ENCODE data around the gene PDCD6IP. TPM values are rescaled to one million over a fixed set of nuclear protein-coding genes. Genes with fewer than 3 reads are reported as not detected.
A peak's percentile ranks its signal among the peaks of the same experiment; 100 is the strongest.
"Not testable (repeated sequence)": the region's sequence is repeated elsewhere in the genome, so short reads cannot be mapped to it uniquely, and the experiment has no call there.

PDCD6IP gene
- total RNA-seq, 1 donor from 2014 or later, result 184 TPM

DNA sequence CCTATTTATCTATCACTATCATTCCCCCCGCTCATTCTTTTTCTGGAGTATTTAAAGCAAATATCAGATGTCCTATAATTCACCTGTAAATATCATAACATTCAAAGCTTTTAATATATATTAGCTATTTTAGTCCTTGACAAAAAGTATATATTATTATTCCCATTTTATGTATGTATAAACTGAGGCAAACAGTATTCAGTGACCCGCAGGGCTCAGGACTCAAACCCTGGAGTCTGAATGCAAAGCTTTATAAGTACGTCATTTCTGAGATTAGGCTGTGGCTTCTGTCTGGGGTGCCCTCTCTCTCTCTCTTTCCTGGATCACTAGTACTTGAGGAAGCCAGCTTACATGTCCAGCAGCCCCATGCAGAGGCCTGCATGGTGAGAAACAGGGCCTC is 20.4 kb upstream of the PDCD6IP start:
- no peaks in the 10 kb centered on the region for H3K9me3 ChIP-seq
- H3K4me3 ChIP-seq, result no peak overlapping the region
- intact Hi-C loops (cut with DNase I), result no loop called here
- H3K4me1 ChIP-seq, result no peaks in the 10 kb centered on the region
- no peak for DNase-seq (ENCODE audit: extremely low spot score in 2 of 2)
- no peaks in the 10 kb centered on the region for H3K27me3 ChIP-seq
- no peak for TF ChIP-seq POLR2AphosphoS5 (IDR thresholded peaks at IDR 0.05; ENCODE audit: insufficient read depth in 1 of 2, low read depth in 1 of 2)
- TF ChIP-seq POLR2A (IDR thresholded peaks at IDR 0.05), result no peak
- TF ChIP-seq, protein P1, sequence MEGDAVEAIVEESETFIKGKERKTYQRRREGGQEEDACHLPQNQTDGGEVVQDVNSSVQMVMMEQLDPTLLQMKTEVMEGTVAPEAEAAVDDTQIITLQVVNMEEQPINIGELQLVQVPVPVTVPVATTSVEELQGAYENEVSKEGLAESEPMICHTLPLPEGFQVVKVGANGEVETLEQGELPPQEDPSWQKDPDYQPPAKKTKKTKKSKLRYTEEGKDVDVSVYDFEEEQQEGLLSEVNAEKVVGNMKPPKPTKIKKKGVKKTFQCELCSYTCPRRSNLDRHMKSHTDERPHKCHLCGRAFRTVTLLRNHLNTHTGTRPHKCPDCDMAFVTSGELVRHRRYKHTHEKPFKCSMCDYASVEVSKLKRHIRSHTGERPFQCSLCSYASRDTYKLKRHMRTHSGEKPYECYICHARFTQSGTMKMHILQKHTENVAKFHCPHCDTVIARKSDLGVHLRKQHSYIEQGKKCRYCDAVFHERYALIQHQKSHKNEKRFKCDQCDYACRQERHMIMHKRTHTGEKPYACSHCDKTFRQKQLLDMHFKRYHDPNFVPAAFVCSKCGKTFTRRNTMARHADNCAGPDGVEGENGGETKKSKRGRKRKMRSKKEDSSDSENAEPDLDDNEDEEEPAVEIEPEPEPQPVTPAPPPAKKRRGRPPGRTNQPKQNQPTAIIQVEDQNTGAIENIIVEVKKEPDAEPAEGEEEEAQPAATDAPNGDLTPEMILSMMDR (IDR thresholded peaks at IDR 0.05), result no peak
- no peaks in the 10 kb centered on the region for H3K36me3 ChIP-seq
- H3K27ac ChIP-seq, result no peak overlapping the region

DNA sequence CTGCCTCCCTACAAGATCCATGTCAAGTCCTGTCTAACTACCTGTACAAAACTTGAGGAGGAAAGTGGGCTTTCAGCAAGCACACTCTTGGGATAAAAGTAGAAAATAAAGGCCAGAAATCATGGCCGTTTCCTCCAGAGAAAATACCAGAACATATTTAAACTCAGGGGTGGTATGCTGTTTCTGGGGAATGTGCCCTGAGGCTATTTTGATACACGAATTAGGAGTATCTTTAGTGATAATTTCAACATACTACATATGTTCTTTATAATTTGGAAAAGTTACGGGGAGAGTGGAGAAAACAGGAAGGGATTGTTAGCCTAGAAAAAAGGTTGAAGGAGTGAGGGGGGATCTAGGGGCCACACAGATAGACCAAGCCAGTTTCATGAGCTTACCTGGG is 18.7 kb upstream of the PDCD6IP start:
- no peak for DNase-seq (ENCODE audit: extremely low spot score in 2 of 2)
- no peaks in the 10 kb centered on the region for H3K27me3 ChIP-seq
- H3K9me3 ChIP-seq, result no peaks in the 10 kb centered on the region
- intact Hi-C loops (cut with DNase I), result no loop called here
- no peaks in the 10 kb centered on the region for H3K4me1 ChIP-seq
- H3K27ac ChIP-seq, result no peak overlapping the region
- no peaks in the 10 kb centered on the region for H3K36me3 ChIP-seq
- TF ChIP-seq POLR2A (IDR thresholded peaks at IDR 0.05) (no peak), POLR2AphosphoS5 (IDR thresholded peaks at IDR 0.05; ENCODE audit: insufficient read depth in 1 of 2, low read depth in 1 of 2) (no peak)
- TF ChIP-seq, protein P1 (IDR thresholded peaks at IDR 0.05), result no peak
- no peak overlapping the region for H3K4me3 ChIP-seq

- H3K36me3 ChIP-seq; H3K4me1 ChIP-seq; DNase-seq (ENCODE audit: extremely low spot score in 2 of 2); H3K27me3 ChIP-seq; H3K27ac ChIP-seq; H3K4me3 ChIP-seq; H3K9me3 ChIP-seq; intact Hi-C loops (cut with DNase I): not testable (repeated sequence)
These were observed 17.0 kb upstream of the PDCD6IP start for GRCh38 chr3:33781413-33781812.

DNA sequence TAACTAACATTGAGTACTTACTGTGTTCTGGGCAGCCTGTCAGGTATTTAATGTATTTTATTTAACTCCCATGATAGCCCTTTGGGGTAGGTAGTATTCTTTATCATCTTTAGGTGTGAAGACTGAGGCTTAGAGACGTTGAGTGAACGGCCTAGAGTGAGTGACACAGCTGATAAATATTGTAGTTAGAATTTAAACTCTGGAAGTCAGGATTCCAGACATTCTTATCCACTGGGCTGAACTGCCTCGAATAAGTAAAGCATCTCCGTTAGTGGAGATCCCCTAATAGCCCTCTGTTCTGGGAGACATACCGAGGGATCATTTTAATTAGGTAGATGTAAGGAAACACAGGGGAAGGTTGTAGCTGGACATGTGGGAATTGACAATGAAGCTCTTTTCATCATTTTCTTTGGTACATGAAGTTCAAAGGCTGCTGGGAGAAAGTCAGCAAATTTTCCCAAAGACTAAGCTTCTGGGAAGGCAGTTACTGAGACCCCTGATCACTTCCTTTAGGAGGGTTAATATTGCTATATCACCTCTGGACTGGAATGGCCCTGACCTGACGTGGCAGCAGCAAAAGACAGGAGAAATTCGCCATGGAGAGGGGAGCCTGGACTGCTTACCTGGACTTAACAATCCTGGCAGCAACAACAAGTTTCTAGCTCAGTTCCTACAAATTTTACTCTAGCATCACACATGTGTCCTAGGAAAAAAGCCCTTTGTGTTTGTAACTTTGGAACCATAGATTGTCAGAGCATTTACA is 11.7 kb upstream of the PDCD6IP start:
- intact Hi-C loops (cut with DNase I), result loop anchor here (5.0 kb wide), 1 partner anchor 149 kb away; no protein-coding TSS in a partner anchor
- Histone ChIP-seq H3K9me3 (no peaks in the 10 kb centered on the region), H3K27me3 (no peaks in the 10 kb centered on the region), H3K4me3 (peak overlapping the region in 1 of 2 donors; percentile 43), H3K36me3 (no peaks in the 10 kb centered on the region), H3K4me1 (no peaks in the 10 kb centered on the region), H3K27ac (no peak overlapping the region)
- TF ChIP-seq POLR2A (IDR thresholded peaks at IDR 0.05) (no peak), POLR2AphosphoS5 (IDR thresholded peaks at IDR 0.05; ENCODE audit: insufficient read depth in 1 of 2, low read depth in 1 of 2) (no peak)
- TF ChIP-seq, protein P1 (IDR thresholded peaks at IDR 0.05), result no peak
- DNase-seq (ENCODE audit: extremely low spot score in 2 of 2), result no peak

GRCh38 chr3:33787328-33788009 is 11.0 kb upstream of the PDCD6IP start:
- Histone ChIP-seq H3K27me3 (no peaks in the 10 kb centered on the region), H3K36me3 (no peaks in the 10 kb centered on the region), H3K4me1 (no peaks in the 10 kb centered on the region), H3K4me3 (peak overlapping the region in 1 of 2 donors; percentile 43), H3K9me3 (no peaks in the 10 kb centered on the region), H3K27ac (no peak overlapping the region)
- DNase-seq (ENCODE audit: extremely low spot score in 2 of 2), result no peak
- intact Hi-C loops (cut with DNase I), result loop anchor here (5.0 kb wide), 1 partner anchor 150 kb away; no protein-coding TSS in a partner anchor
- TF ChIP-seq, protein P1 (IDR thresholded peaks at IDR 0.05), result peak; percentile 27 to 70 (median 67)
- no peak for TF ChIP-seq POLR2AphosphoS5 (IDR thresholded peaks at IDR 0.05; ENCODE audit: insufficient read depth in 1 of 2, low read depth in 1 of 2)
- no peak for TF ChIP-seq POLR2A (IDR thresholded peaks at IDR 0.05)
